ENCODE data around the gene SRSF11.

SRSF11 gene

DNA sequence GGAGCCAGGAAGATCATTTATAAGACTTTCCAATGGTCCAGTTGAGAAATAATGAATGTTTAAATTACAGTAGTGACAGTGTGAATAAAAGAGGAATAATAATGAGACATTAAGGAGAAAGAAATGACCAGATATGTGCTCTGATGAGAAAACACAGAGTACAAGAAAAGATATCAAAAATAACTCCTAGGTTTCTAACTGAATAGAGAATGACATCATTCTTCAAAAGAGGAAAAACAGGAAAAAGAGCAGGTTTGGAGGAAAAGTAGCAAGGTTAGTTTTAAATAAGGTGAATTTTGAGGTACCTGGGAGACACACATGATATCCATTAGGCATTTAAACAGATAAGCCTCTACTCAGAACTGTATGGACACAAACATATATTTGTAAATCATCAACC, 78.3 kb downstream of the SRSF11 start:
- in situ Hi-C loops (cut with HindIII; ENCODE audit: low sequenced_read_pairs), result no loop called here

All from DLD1 (cell line).